T-helper 1 cell treated with Interleukin-12 subunit alpha and Interleukin-12 subunit beta and Interleukin-4 antibody, amounts not matched to agents 30 μg/mL and 1 μg/mL, for 36 hours (primary cell): ENCODE measurements around the gene RUFY3.

Experiments
- H3K27ac Mint-ChIP-seq: one replicate; pipeline ENCODE4 v1.8.0; 2021; ENCODE audit warnings: mild to moderate bottlenecking, mixed read lengths
- H3K27me3 Mint-ChIP-seq: one replicate; pipeline ENCODE4 v1.8.0; 2021; ENCODE audit warnings: low read depth, mixed read lengths
- H3K36me3 Mint-ChIP-seq: one replicate; pipeline ENCODE4 v1.8.0; 2021; ENCODE audit warnings: low read depth, mixed read lengths
- H3K4me1 Mint-ChIP-seq: one replicate; pipeline ENCODE4 v1.8.0; 2021; ENCODE audit warnings: low read depth, mixed read lengths
- H3K4me3 Mint-ChIP-seq: one replicate; pipeline ENCODE4 v1.8.0; 2021; ENCODE audit warnings: mild to moderate bottlenecking, moderate library complexity, mixed read lengths
- H3K9me3 Mint-ChIP-seq: one replicate; pipeline ENCODE4 v1.8.0; 2021; ENCODE audit warnings: mixed read lengths

The RUFY3 gene

DNA sequence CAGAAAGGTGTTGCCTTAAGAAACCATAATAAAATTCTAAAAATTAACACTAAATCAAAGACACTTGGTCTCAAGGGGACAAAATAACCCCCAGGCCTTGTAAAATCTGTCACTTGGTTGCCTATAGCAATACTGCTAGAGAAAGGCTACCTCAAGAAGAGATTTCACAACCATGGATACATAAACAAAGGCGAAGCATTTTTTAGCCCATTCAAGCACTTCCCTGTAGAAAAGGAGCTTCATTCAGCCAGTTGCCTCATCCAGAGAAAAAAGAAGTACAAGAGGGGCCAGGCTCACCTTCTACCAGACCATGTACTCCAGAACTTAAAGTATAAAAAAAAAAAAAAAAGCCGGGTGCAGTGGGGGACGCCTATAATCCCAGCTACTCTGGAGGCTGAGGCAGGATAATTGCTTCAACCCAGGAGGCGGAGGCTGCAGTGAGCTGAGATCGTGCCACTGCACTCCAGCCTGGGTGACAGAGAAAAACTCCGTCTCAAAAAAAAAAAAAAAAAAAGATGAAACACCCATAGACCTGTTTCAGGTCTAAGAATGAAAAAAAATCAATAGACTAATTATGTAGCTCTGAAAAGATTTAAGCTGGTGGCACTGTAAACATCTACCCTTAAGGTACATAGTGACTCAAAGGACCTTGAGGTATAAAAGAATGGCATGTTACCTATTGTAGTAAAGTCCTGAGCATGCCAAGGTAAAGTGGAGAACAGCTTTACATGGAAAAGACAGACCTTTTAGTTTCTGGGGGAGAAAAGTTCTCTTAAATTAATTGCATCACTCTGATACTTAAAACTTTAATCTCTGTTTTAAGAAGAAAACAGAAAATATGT, 18.0 kb downstream of the RUFY3 start:
- Mint-ChIP-seq H3K27me3 (peaks cover 19% of the 10 kb centered on the region), H3K27ac (no peak overlapping the region), H3K9me3 (no peaks in the 10 kb centered on the region), H3K4me1 (peaks cover 22% of the 10 kb centered on the region), H3K4me3 (no peak overlapping the region), H3K36me3 (no peaks in the 10 kb centered on the region)

DNA sequence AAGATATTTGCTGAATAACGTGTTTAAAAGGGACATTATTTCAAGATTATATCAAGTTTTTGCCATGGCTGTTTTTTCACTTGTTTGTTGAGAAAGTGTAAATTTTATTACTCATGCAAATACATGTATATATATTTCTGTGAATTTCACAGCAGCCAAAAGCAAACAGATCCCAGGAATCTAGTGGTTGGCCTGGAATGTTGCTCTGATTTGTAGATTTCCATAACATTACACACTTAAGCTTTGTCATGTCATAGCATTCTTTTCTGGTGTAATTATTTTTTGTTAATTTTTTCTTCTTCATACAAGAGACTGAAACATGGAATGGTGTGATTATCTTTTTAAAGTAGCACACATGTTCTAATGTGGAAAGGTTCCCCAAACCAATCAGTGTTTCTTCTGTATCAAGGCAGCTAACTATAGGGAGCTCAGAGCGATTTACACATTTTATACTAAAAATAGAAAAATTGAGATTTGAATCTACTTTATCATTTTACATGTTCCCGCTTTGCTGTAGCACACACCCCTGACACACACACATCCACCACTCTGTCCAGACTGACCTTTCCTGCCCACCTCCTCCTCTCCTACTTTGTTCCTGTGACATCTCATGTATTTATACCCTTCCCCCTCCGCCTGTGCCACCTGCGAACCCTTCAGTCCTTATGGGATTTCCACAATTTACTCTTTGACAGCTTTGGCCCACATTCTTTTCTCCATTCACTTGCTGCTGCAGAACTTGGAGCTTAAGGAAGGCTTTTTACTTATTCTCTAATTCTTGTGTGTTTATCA, 20.3 kb downstream of the RUFY3 start:
- H3K9me3 Mint-ChIP-seq, result no peaks in the 10 kb centered on the region
- H3K27ac Mint-ChIP-seq, result no peak overlapping the region

GRCh38 chr4:70743731-70744130, 22.0 kb downstream of the RUFY3 start:
- Mint-ChIP-seq H3K4me1 (no peaks in the 10 kb centered on the region), H3K27ac (no peak overlapping the region), H3K36me3 (no peaks in the 10 kb centered on the region), H3K9me3 (no peaks in the 10 kb centered on the region), H3K27me3 (peaks cover 31% of the 10 kb centered on the region), H3K4me3 (no peak overlapping the region)

More for the DNA sequence above, 20.3 kb downstream of the RUFY3 start:
- Mint-ChIP-seq H3K4me3 (no peak overlapping the region), H3K4me1 (peaks cover 5% of the 10 kb centered on the region), H3K27me3 (peaks cover 23% of the 10 kb centered on the region), H3K36me3 (no peaks in the 10 kb centered on the region)

- Mint-ChIP-seq H3K4me1 (no peaks in the 10 kb centered on the region), H3K27me3 (peaks cover 23% of the 10 kb centered on the region), H3K4me3 (no peak overlapping the region), H3K27ac (no peak overlapping the region), H3K36me3 (no peaks in the 10 kb centered on the region), H3K9me3 (no peaks in the 10 kb centered on the region)
Measured at GRCh38 chr4:70746179-70746839, 24.5 kb downstream of the RUFY3 start.

GRCh38 chr4:70747874-70748273, 26.1 kb downstream of the RUFY3 start:
- peaks cover 12% of the 10 kb centered on the region for H3K27me3 Mint-ChIP-seq
- no peaks in the 10 kb centered on the region for H3K36me3 Mint-ChIP-seq
- H3K4me3 Mint-ChIP-seq, result no peak overlapping the region
- no peak overlapping the region for H3K27ac Mint-ChIP-seq
- H3K4me1 Mint-ChIP-seq, result no peaks in the 10 kb centered on the region
- H3K9me3 Mint-ChIP-seq, result no peaks in the 10 kb centered on the region

DNA sequence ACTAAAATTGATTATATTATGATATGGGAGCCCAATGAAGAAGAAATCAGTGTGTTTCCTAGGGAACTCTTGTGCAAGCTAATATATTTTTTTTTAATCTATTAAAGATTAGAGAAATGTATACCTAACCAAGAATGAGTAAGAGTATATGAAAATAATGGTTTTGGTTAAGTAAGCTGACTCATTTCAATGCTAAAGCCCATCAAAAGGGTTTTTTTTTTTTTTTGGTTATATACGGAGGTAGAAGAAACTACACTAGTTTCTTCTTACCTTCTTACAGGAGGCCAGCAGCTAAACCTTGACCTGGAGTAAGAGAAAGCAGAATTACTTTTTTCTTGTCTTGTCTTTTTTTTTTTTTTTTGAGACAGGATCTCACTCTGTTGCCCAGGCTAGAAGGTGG, 27.5 kb downstream of the RUFY3 start:
- Mint-ChIP-seq H3K4me1 (no peaks in the 10 kb centered on the region), H3K9me3 (no peaks in the 10 kb centered on the region), H3K27me3 (peaks cover 12% of the 10 kb centered on the region), H3K4me3 (no peak overlapping the region), H3K36me3 (no peaks in the 10 kb centered on the region), H3K27ac (no peak overlapping the region)

DNA sequence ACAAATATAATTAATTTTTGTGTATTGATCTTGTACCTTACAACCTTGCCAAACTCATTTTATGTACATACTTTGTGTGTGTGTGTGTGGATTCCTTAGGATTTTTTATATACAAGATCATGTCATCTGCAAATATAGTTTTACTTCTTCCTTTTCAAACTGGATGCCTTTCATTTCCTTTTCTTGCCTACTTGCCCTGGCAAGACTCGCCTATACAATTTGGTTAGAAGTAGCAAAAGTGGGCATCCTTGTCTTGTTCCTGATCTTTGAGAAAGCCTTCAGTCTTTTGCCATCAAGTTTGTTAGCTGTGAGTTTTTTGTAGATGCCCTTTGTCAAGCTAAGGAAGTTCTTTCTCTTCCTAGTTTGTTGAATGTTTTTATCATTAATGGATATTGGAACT, 30.5 kb downstream of the RUFY3 start:
- Mint-ChIP-seq H3K27me3 (peaks cover 8% of the 10 kb centered on the region), H3K4me3 (no peak overlapping the region), H3K36me3 (no peaks in the 10 kb centered on the region), H3K27ac (no peak overlapping the region), H3K4me1 (no peaks in the 10 kb centered on the region), H3K9me3 (no peaks in the 10 kb centered on the region)

- Mint-ChIP-seq H3K36me3 (no peaks in the 10 kb centered on the region), H3K9me3 (no peaks in the 10 kb centered on the region), H3K27me3 (no peaks in the 10 kb centered on the region), H3K4me3 (no peak overlapping the region), H3K4me1 (no peaks in the 10 kb centered on the region), H3K27ac (no peak overlapping the region)
Measured at GRCh38 chr4:70753630-70754029, 31.9 kb downstream of the RUFY3 start.

DNA sequence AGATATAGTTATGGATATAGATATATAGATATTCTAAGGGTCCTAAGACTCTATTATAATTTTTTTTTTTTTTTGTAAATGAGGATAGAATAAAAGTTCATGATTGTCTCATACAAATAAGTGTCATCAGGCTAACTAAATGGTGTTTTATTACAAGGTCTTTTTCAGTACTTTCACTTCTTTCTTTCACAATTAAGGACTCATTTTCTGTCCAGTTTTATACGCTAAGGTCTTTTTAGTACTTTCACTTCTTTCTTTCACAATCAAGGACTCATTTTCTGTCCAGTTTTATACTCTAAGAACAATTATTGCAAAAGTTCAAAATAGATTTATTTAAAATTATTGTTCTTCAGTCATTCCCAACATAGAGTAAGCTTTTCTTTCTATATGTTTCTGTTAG, 32.7 kb downstream of the RUFY3 start:
- no peaks in the 10 kb centered on the region for H3K36me3 Mint-ChIP-seq
- peaks cover 5% of the 10 kb centered on the region for H3K4me1 Mint-ChIP-seq
- H3K27me3 Mint-ChIP-seq, result no peaks in the 10 kb centered on the region
- H3K9me3 Mint-ChIP-seq, result no peaks in the 10 kb centered on the region
- H3K4me3 Mint-ChIP-seq, result no peak overlapping the region
- no peak overlapping the region for H3K27ac Mint-ChIP-seq

DNA sequence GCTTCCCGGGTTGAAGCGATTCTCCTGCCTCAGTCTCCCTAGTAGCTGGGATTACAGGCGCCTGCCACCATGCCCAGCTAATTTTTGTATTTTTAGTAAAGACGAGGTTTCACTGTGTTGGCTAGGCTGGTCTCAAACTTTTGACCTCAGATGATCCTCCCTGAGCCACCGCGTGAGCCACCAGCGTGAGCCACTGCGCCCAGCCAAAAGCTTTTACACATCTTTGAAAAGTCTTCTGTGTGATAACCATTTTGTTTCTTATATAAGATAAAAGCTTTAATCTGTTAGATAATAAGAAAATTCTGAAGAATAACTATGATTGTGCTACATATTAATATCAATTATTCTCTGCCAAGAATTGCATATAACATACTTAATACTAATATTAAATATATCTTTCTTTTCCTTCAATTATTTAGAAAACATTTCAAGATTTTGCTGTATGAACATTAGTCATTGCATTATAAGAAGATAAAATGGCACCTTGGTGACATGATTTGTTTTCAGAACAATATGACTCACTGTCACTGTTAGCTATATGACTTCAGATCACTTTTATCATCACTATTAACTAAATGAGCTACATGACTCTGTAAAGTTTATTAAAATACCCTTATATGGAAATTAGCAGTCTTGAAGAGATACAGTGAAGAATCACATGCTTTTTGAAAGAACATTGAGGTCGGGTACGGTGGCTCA, 33.4 kb downstream of the RUFY3 start:
- Mint-ChIP-seq H3K9me3 (no peaks in the 10 kb centered on the region), H3K4me1 (peaks cover 10% of the 10 kb centered on the region), H3K36me3 (no peaks in the 10 kb centered on the region), H3K27me3 (no peaks in the 10 kb centered on the region), H3K27ac (no peak overlapping the region), H3K4me3 (no peak overlapping the region)

DNA sequence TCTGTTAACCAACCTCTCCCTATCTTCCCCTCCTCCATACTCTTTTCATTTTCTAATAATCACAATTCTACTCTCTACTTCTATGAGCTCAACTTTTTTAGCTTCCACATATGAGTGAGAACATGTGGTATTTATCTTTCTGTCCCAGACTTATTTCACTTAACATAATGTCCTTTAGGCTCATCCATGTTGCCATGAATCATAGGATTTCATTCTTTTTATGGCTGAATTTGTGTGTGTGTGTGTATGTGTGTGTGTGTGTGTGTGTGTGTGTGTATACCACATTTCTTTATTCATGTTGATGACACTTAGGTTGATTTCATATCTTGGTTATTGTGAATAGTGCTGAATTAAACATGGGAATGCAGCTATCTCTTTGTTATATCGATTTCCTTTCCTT, 37.4 kb downstream of the RUFY3 start:
- H3K4me3 Mint-ChIP-seq, result no peak overlapping the region
- no peaks in the 10 kb centered on the region for H3K36me3 Mint-ChIP-seq
- H3K27me3 Mint-ChIP-seq, result no peaks in the 10 kb centered on the region
- H3K27ac Mint-ChIP-seq, result no peak overlapping the region
- no peaks in the 10 kb centered on the region for H3K9me3 Mint-ChIP-seq
- H3K4me1 Mint-ChIP-seq, result peaks cover 10% of the 10 kb centered on the region

DNA sequence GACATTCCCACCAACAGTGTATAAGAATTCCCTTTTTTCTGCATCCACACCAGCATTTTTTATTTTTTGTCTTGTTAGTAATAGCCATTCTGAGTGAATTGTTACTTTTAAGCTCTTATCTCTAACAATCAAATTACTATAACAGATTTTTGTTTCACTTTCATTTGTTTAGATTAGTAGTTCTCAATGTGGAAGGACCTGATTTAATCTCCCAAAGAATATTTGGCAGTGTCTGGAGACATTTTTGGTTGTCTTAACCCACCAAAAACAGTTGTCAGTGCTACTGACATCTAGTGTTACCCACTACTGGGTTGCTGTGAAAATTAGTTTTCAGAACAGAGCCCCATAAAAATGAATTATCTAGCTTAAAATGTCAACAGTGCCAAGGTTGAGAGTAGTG, 37.9 kb downstream of the RUFY3 start:
- Mint-ChIP-seq H3K4me3 (no peak overlapping the region), H3K4me1 (peaks cover 10% of the 10 kb centered on the region), H3K27me3 (no peaks in the 10 kb centered on the region), H3K27ac (no peak overlapping the region), H3K36me3 (no peaks in the 10 kb centered on the region), H3K9me3 (no peaks in the 10 kb centered on the region)

DNA sequence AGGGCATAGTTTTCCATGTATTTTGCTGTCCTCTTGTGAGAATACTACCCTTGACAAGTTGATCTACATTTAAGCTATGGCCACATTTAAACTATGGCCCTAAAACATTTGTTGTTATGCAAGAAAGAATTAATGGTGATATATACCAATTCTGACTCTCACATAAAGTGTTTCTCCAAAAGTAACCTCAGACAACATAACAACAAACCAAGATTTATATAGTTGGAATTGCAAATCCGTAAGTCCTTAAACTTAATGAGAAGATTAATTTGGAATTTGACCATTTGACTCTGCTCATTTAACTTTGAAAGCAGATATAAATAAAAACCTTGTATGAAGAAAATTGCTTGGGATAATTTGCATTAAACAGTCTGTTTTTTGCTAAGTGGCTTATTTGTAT, 38.9 kb downstream of the RUFY3 start:
- Mint-ChIP-seq H3K4me1 (peaks cover 10% of the 10 kb centered on the region), H3K36me3 (no peaks in the 10 kb centered on the region), H3K4me3 (no peak overlapping the region), H3K9me3 (no peaks in the 10 kb centered on the region), H3K27ac (no peak overlapping the region), H3K27me3 (no peaks in the 10 kb centered on the region)

DNA sequence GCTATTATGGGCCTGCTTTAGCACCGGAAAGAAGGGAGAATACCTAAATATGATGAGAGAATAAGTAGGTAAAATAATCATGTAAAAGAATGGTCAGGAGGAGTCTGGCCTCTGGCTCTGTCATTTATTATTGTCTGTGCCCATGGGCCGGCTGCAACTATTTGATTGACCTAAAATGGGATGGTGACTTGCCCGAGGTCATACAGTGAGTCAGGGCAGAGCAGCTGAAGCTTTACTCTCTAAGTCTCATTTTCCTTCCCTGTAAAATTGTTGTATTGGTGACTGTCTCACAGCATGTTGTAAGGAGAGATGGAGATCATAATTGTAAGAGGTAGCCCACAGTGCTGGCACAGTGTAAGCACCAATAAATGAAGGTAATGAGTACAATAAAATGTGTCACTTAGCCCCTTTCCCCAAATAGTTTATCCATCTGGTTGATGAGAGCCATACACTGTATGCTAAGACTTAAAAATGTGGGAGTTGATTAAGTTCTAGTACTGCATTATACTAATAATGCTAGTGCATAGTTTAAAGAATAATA, 39.6 kb downstream of the RUFY3 start:
- Mint-ChIP-seq H3K4me3 (no peak overlapping the region), H3K36me3 (no peaks in the 10 kb centered on the region), H3K27ac (no peak overlapping the region), H3K27me3 (no peaks in the 10 kb centered on the region), H3K9me3 (no peaks in the 10 kb centered on the region), H3K4me1 (peaks cover 10% of the 10 kb centered on the region)
